ENCODE measurements around the gene SLC30A3.

SLC30A3 gene

GRCh38 chr2:27233341-27233740, 29.5 kb downstream of the SLC30A3 start:
- no peak for DNase-seq (ENCODE audit: low spot score)

GRCh38 chr2:27231921-27232320, 30.9 kb downstream of the SLC30A3 start:
- no peak for DNase-seq (ENCODE audit: low spot score)

GRCh38 chr2:27227501-27227900, 35.3 kb downstream of the SLC30A3 start:
- DNase-seq (ENCODE audit: low spot score): no peak

GRCh38 chr2:27225526-27225925, 37.3 kb downstream of the SLC30A3 start:
- DNase-seq (ENCODE audit: low spot score): no peak

- DNase-seq (ENCODE audit: low spot score): no peak
Measured at GRCh38 chr2:27223416-27223815, 39.4 kb downstream of the SLC30A3 start.

- DNase-seq (ENCODE audit: low spot score): no peak
Measured at GRCh38 chr2:27222407-27222806, 40.4 kb downstream of the SLC30A3 start.

GRCh38 chr2:27221166-27221565, 41.7 kb downstream of the SLC30A3 start:
- DNase-seq (ENCODE audit: low spot score): no peak

- DNase-seq (ENCODE audit: low spot score): no peak
Measured at GRCh38 chr2:27220091-27220490, 42.8 kb downstream of the SLC30A3 start.

GRCh38 chr2:27219091-27219490, 43.8 kb downstream of the SLC30A3 start:
- DNase-seq (ENCODE audit: low spot score): no peak

GRCh38 chr2:27218614-27219013, 44.2 kb downstream of the SLC30A3 start:
- no peak for DNase-seq (ENCODE audit: low spot score)

GRCh38 chr2:27217173-27218121, 45.4 kb downstream of the SLC30A3 start, which contains the start of gene CAD:
TSS of gene CAD (plus strand) at chr2:27217369. CDS start at chr2:27217552, 183 bp downstream.
- peak; percentile 84 for DNase-seq (ENCODE audit: low spot score)

- no peak for DNase-seq (ENCODE audit: low spot score)
Measured at GRCh38 chr2:27216416-27217137, 46.3 kb downstream of the SLC30A3 start.

GRCh38 chr2:27214941-27215340, 47.9 kb downstream of the SLC30A3 start:
- no peak for DNase-seq (ENCODE audit: low spot score)

- no peak for DNase-seq (ENCODE audit: low spot score)
Measured at GRCh38 chr2:27212626-27213471, 50.0 kb downstream of the SLC30A3 start.

GRCh38 chr2:27211943-27212625, 50.8 kb downstream of the SLC30A3 start, which contains the start of the genes ATRAID and SLC5A6:
TSS of gene ATRAID (plus strand) at chr2:27212041. CDS start at chr2:27212369, 328 bp downstream.
TSS of gene SLC5A6 (minus strand) at chr2:27212268. CDS start at chr2:27207650, 4,618 bp downstream.
- DNase-seq (ENCODE audit: low spot score): peak; percentile 86

- no peak for DNase-seq (ENCODE audit: low spot score)
Measured at GRCh38 chr2:27211241-27211942, 51.5 kb downstream of the SLC30A3 start.

GRCh38 chr2:27209621-27210401, 53.0 kb downstream of the SLC30A3 start:
- no peak for DNase-seq (ENCODE audit: low spot score)

- no peak for DNase-seq (ENCODE audit: low spot score)
Measured at GRCh38 chr2:27208486-27209050, 54.3 kb downstream of the SLC30A3 start.

GRCh38 chr2:27206346-27206745, 56.5 kb downstream of the SLC30A3 start:
- DNase-seq (ENCODE audit: low spot score): no peak
